K562 (cell line): ENCODE results near the gene MLIP. TPM values are rescaled to one million over a fixed set of nuclear protein-coding genes. Genes with fewer than 3 reads are reported as not detected.

Experiments
- ATAC-seq: fragments of 200-7000 bp; cut with Tn5 transposase; 3 replicates; pipeline ENCODE4 v1.9.1; 2020; ENCODE audit warnings: moderate library complexity
- Bru-seq: library from RNA; stranded (reverse); fragments of 400-500 nt; gene quantifications from one replicate; lab custom pipeline; 2021; lab: Mats Ljungman, UMichigan
- BruChase-seq, 2 experiments: library from RNA; stranded (reverse); fragments of 400-500 nt; gene quantifications; one replicate each; lab custom pipeline; 2021; lab: Mats Ljungman, UMichigan
- BruUV-seq: library from RNA; stranded (reverse); fragments of 400-500 nt; replicated peaks from 2 replicates; lab custom pipeline; 2021; lab: Mats Ljungman, UMichigan
- CTCF ChIA-PET: fragments of 300-600 bp; formaldehyde crosslinking; extraction: SDS; loops from one replicate; lab custom pipeline; 2021; ENCODE audit warnings: low intra/inter-chr PET ratio; lab: Yijun Ruan, JAX
- POLR2A ChIA-PET: fragments of 300-600, 350-650 bp; sonication (Branson Sonifier 250); formaldehyde crosslinking; extraction: SDS; loops from one replicate; lab custom pipeline; 2021; ENCODE audit warnings: antibody characterized with exemption, inconsistent platforms; lab: Yijun Ruan, JAX
- DNase-seq, 4 experiments: peaks; one replicate each; pipeline versions ENCODE4 v3.0.0 to v3.0.0-alpha.2; 2011 to 2018; ENCODE audit warnings: low spot score in 3 of 4, mixed read lengths in 3 of 4; ENCODE audit errors: extremely low read depth in 1 of 4
- FAIRE-seq: peaks from 2 replicates; lab custom pipeline; 2011; peaks lifted over from hg19 to GRCh38; lab: Jason Lieb, UNC
- H2AFZ ChIP-seq: 2 replicates; pipeline ENCODE4 v1.6.0; 2011; ENCODE audit warnings: low read depth, low read length, control low read depth, inconsistent platforms
- H3K27ac ChIP-seq: fragments of 200-600 bp; 3 replicates; pipeline ENCODE4 v1.8.0; 2011; ENCODE audit warnings: low read depth, mild to moderate bottlenecking, control low read depth, inconsistent platforms, low read length, moderate library complexity, mixed read lengths; ENCODE audit errors: extremely low read depth
- H3K27me3 ChIP-seq, 2 experiments: fragments of 300-600 bp in 1 of 2; 2 replicates in 1 of 2; 3 replicates in 1 of 2; pipeline versions ENCODE4 v1.6.0 to v1.8.0; 2011; ENCODE audit warnings: inconsistent platforms in 2 of 2, low read length in 2 of 2, mild to moderate bottlenecking in 1 of 2, mixed read lengths in 1 of 2, moderate library complexity in 1 of 2; ENCODE audit not compliant: control insufficient read depth in 2 of 2, insufficient read depth in 2 of 2
- H3K36me3 ChIP-seq: fragments of 300-600 bp; 3 replicates; pipeline ENCODE4 v1.8.0; 2011; ENCODE audit warnings: mild to moderate bottlenecking, low read length, inconsistent platforms; ENCODE audit not compliant: control insufficient read depth, insufficient read depth
- H3K4me1 ChIP-seq, 2 experiments: fragments of 200-600 bp in 1 of 2; replicated peaks in 1 of 2; 2 replicates in 1 of 2; 3 replicates in 1 of 2; pipeline versions ENCODE4 v1.5.1 to v1.8.0; 2011; ENCODE audit warnings: inconsistent platforms in 2 of 2, low read length in 2 of 2, mild to moderate bottlenecking in 1 of 2, mixed read lengths in 1 of 2, moderate library complexity in 1 of 2; ENCODE audit not compliant: control insufficient read depth in 2 of 2, insufficient read depth in 2 of 2
- H3K4me2 ChIP-seq: 2 replicates; pipeline ENCODE4 v1.6.1; 2011; ENCODE audit warnings: low read length, control low read depth, inconsistent platforms, mixed read lengths; ENCODE audit not compliant: insufficient read depth
- H3K4me3 ChIP-seq: fragments of 200-600 bp; sonication (generic), shearing (Covaris generic); 2 replicates; pipeline ENCODE4 v1.5.1; 2016; ENCODE audit warnings: control low read depth, inconsistent platforms
- H3K79me2 ChIP-seq: fragments of 200-600 bp; 3 replicates; pipeline ENCODE4 v1.8.0; 2011; ENCODE audit warnings: low read length, inconsistent platforms; ENCODE audit not compliant: control insufficient read depth, insufficient read depth
- H3K9ac ChIP-seq, 2 experiments: 2 replicates each; pipeline versions ENCODE4 v1.6.0 to v1.6.1; 2011; ENCODE audit warnings: low read depth in 2 of 2, low read length in 2 of 2, control low read depth in 1 of 2, inconsistent platforms in 1 of 2, mild to moderate bottlenecking in 1 of 2, mixed read lengths in 1 of 2; ENCODE audit not compliant: insufficient read depth in 1 of 2
- H3K9me1 ChIP-seq: one replicate; pipeline ENCODE4 v1.6.0; 2011; ENCODE audit warnings: inconsistent platforms, mild to moderate bottlenecking, low read length, moderate library complexity; ENCODE audit not compliant: control insufficient read depth, insufficient read depth
- H3K9me3 ChIP-seq: replicated peaks from 2 replicates; pipeline ENCODE4 v1.5.1; 2011; ENCODE audit warnings: low read depth, low read length, inconsistent platforms; ENCODE audit not compliant: control insufficient read depth, insufficient read depth
- H4K20me1 ChIP-seq: replicated peaks from 2 replicates; pipeline ENCODE4 v1.6.1; 2011; ENCODE audit warnings: low read length, inconsistent platforms, mixed read lengths; ENCODE audit not compliant: control insufficient read depth, insufficient read depth
- DDX20 ChIP-seq: fragments of 450-650 bp; IDR thresholded peaks from 2 replicates; pipeline ENCODE4 v1.6.1; 2016; ENCODE audit warnings: missing genetic modification characterization, low read depth, mild to moderate bottlenecking, missing compliant biosample characterization, moderate library complexity
- DIDO1 ChIP-seq: fragments of 450-650 bp; IDR thresholded peaks from 2 replicates; pipeline ENCODE4 v1.6.1; 2016; ENCODE audit warnings: low read depth, missing biosample characterization, missing genetic modification characterization
- E2F1 ChIP-seq: sonication (generic); formaldehyde crosslinking; IDR thresholded peaks from 2 replicates; pipeline ENCODE4 v1.8.1; 2023; ENCODE audit warnings: mild to moderate bottlenecking, missing genetic modification reagents, moderate library complexity
- EHMT2 ChIP-seq: fragments of 450-650 bp; IDR thresholded peaks from 2 replicates; pipeline ENCODE4 v1.6.1; 2018; ENCODE audit warnings: antibody characterized with exemption
- GATAD2B ChIP-seq: fragments of 450-650 bp; IDR thresholded peaks from 2 replicates; pipeline ENCODE4 v1.6.1; 2017; ENCODE audit warnings: mild to moderate bottlenecking, borderline replicate concordance
- HDGF ChIP-seq: fragments of 450-650 bp; IDR thresholded peaks from 2 replicates; pipeline ENCODE4 v1.6.1; 2016
- HMGXB4 ChIP-seq: sonication (generic); formaldehyde crosslinking; IDR thresholded peaks from 2 replicates; pipeline ENCODE4 v1.8.1; 2023; ENCODE audit warnings: mild to moderate bottlenecking, missing genetic modification reagents
- HNRNPL ChIP-seq: fragments of 200-400 bp; formaldehyde crosslinking; IDR thresholded peaks from 2 replicates; pipeline ENCODE4 v1.6.1; 2017; ENCODE audit warnings: low read depth, mild to moderate bottlenecking, low read length
- MCM2 ChIP-seq: fragments of 450-650 bp; IDR thresholded peaks from 2 replicates; pipeline ENCODE4 v1.6.1; 2017; ENCODE audit warnings: low read depth, mild to moderate bottlenecking
- MCM7 ChIP-seq, 2 experiments: fragments of 450-650 bp; IDR thresholded peaks; 2 replicates each; pipeline ENCODE4 v1.6.1; 2016 to 2018
- PHB ChIP-seq: fragments of 250-450 bp; sonication (Bioruptor Pico); IDR thresholded peaks from 2 replicates; pipeline ENCODE4 v1.5.0; 2021
- POU5F1 ChIP-seq: fragments of 150-350 bp; IDR thresholded peaks from 2 replicates; pipeline ENCODE4 v1.6.1; 2014; ENCODE audit warnings: borderline replicate concordance, low read length, low read depth, mild to moderate bottlenecking; ENCODE audit not compliant: partially characterized antibody
- SIRT6 ChIP-seq: IDR thresholded peaks from one replicate; pipeline ENCODE4 v1.6.1; 2012; ENCODE audit warnings: low read depth, mild to moderate bottlenecking, control low read depth, inconsistent platforms, low read length, moderate library complexity
- SMC3 ChIP-seq: conservative IDR thresholded peaks from 2 replicates; pipeline ENCODE4 v1.6.1; 2011; ENCODE audit warnings: low read depth, low read length, improper control_type of control experiment; ENCODE audit not compliant: insufficient read depth
- ZNF184 ChIP-seq: sonication (generic); formaldehyde crosslinking; IDR thresholded peaks from 2 replicates; pipeline ENCODE4 v1.5.0; 2020; ENCODE audit warnings: missing genetic modification reagents
- ZNF583 ChIP-seq: fragments of 250-450 bp; sonication (Bioruptor Pico); IDR thresholded peaks from 2 replicates; pipeline ENCODE4 v1.4.0; 2020
- ZNF79 ChIP-seq: fragments of 250-450 bp; sonication (Bioruptor Pico); IDR thresholded peaks from 2 replicates; pipeline ENCODE4 v1.4.0; 2020; ENCODE audit warnings: low read depth, mild to moderate bottlenecking, moderate library complexity
- WGBS: fragments of 100-300 bp; shearing (Covaris generic); methylation state at CpG from one replicate; pipeline ENCODE4 v1.1.6; 2016; ENCODE audit warnings: low coverage, mixed read lengths; ENCODE audit not compliant: insufficient coverage; ENCODE audit errors: missing lambda C conversion rate; 5-methylcytosine and 5-hydroxymethylcytosine counted together
- in situ Hi-C: fragments of 300-500 bp; cut with MboI; formaldehyde crosslinking; loops from 4 replicates; pipeline ENCODE4 v1.15.0; 2018; ENCODE audit warnings: inconsistent platforms, mixed read lengths
- intact Hi-C: fragments of 100-400 bp; cut with micrococcal nuclease; formaldehyde crosslinking; loops from 2 replicates; pipeline ENCODE4 v1.14.2; 2022
- long read RNA-seq, 3 experiments: library from polyadenylated mRNA in 2 of 3; library from RNA in 1 of 3; unstranded in 2 of 3; stranded (forward) in 1 of 3; transcript quantifications; one replicate each; pipeline ENCODE4 v2.0.0, GENCODE V29; 2019 to 2022
- polyA minus RNA-seq, 3 experiments: library from RNA; depleted of rRNA, polyadenylated mRNA; stranded (reverse); fragments of >200 nt; gene quantifications; 2 replicates each; pipeline ENCODE4 v1.2.3, GENCODE V29; 2011
- polyA plus RNA-seq, 8 experiments: library from polyadenylated mRNA; depleted of rRNA in 4 of 8; stranded (reverse) in 5 of 8; unstranded in 3 of 8; fragments of >200 nt; fragmentation: Nextera tagmentation in 2 of 8; fragmentation: Illumina TruSeq in 1 of 8; extraction: Ambion mirVana in 2 of 8; extraction: Trizol in 1 of 8; gene quantifications; 2 replicates each; pipeline versions ENCODE4 v1.2.1 to v1.2.3, GENCODE V29; 2011 to 2014; ENCODE audit warnings: inconsistent platforms in 1 of 8, missing spikeins in 1 of 8
- total RNA-seq, 7 experiments: library from RNA; depleted of rRNA in 6 of 7; stranded (reverse); fragments of >200 nt in 6 of 7; fragmentation: Illumina TruSeq in 2 of 7; extraction: Trizol in 2 of 7; gene quantifications; 2 replicates each; pipeline versions ENCODE4 v1.2.1 to v1.2.3, GENCODE V29; 2011 to 2021; ENCODE audit warnings: low replicate concordance in 1 of 7

The MLIP gene
- not detected in 2 replicates for total RNA-seq (2011; cell fraction: chromatin; rRNA removed; ENCODE audit: low replicate concordance)
- total RNA-seq (2011; cell fraction: nucleolus; rRNA removed): not detected in 2 replicates
- total RNA-seq (2011; cell fraction: nucleoplasm; rRNA removed): not detected in 2 replicates
- total RNA-seq (2014; rRNA removed): not detected in 2 replicates
- total RNA-seq (2014; rRNA removed; fragmentation: Illumina TruSeq; extraction: Trizol): not detected in 2 replicates
- not detected in 2 replicates for total RNA-seq (2015; rRNA removed; fragmentation: Illumina TruSeq; extraction: Trizol)
- total RNA-seq (2021): not detected in 2 replicates
- not detected in 2 replicates for polyA plus RNA-seq (2011; rRNA removed)
- polyA plus RNA-seq (2011; cell fraction: cytosol; rRNA removed): not detected in 2 replicates
- not detected in 2 replicates for polyA plus RNA-seq (2011; cell fraction: nucleus; rRNA removed)
- not detected in 2 replicates for polyA plus RNA-seq (2012)
- not detected in 2 replicates for polyA plus RNA-seq (2014; fragmentation: Illumina TruSeq; extraction: Trizol)
- polyA plus RNA-seq (2014; fragmentation: Nextera tagmentation; extraction: Ambion mirVana): not detected
- not detected in 2 replicates for polyA plus RNA-seq (2014; rRNA removed)
- polyA minus RNA-seq (2011; rRNA and poly(A)+ RNA removed): not detected in 2 replicates
- polyA minus RNA-seq (2011; cell fraction: cytosol; rRNA and poly(A)+ RNA removed): not detected in 2 replicates
- polyA minus RNA-seq (2011; cell fraction: nucleus; rRNA and poly(A)+ RNA removed): not detected in 2 replicates
- not detected for Bru-seq, nascent RNA
- percentile 1 among the genes with signal in this experiment for BruChase-seq, experiment 1, labeled RNA remaining after a 2-hour chase
- BruChase-seq, experiment 2, labeled RNA remaining after a 6-hour chase: percentile 2 among the genes with signal in this experiment
- long read RNA-seq, experiment 1: 0 reads
- long read RNA-seq, experiment 2: 0 reads
- long read RNA-seq, experiment 3: 0 reads

- WGBS: 0% methylated on average over 10 of the region's 10 CpGs
- intact Hi-C loops (no loop called here), in situ Hi-C loops (no loop called here)
- ChIA-PET POLR2A (no interaction called here), CTCF (no interaction called here)
- FAIRE-seq: no peak
- H3K4me3 ChIP-seq: no peak within 1 kb of the TSS
- no peaks in the 10 kb centered on the region for H3K36me3 ChIP-seq
- no peak for DNase-seq
- H3K9me3 ChIP-seq: no peaks in the 10 kb centered on the region
- no peak within 1 kb of the TSS for H3K4me2 ChIP-seq
- no peak for ATAC-seq
- H3K9ac ChIP-seq: no peak within 1 kb of the TSS
- H3K27ac ChIP-seq: no peak within 1 kb of the TSS
- no peaks in the 10 kb centered on the region for H3K4me1 ChIP-seq
- H2AFZ ChIP-seq: no peak within 1 kb of the TSS
- no peaks in the 10 kb centered on the region for H3K79me2 ChIP-seq
- TF ChIP-seq ZNF184 (CRISPR knock-in tag) (no peak), GATAD2B (no peak), HNRNPL (no peak), HMGXB4 (no peak), SIRT6 (no peak), ZNF79 (CRISPR knock-in tag) (no peak), E2F1 (CRISPR knock-in tag) (no peak), HDGF (no peak), POU5F1 (no peak), MCM2 (no peak), PHB (CRISPR knock-in tag) (no peak), ZNF583 (no peak), DIDO1 (tag) (no peak), MCM7 (IDR thresholded peaks at IDR 0.05) (no peak), EHMT2 (no peak), SMC3 (no peak), DDX20 (no peak)
- no peaks in the 10 kb centered on the region for H3K9me1 ChIP-seq
- no peaks in the 10 kb centered on the region for H3K27me3 ChIP-seq
- H4K20me1 ChIP-seq: no peaks in the 10 kb centered on the region
- BruUV-seq: no TSS peak
Observed at GRCh38 chr6:54111341-54112045, at the start of gene MLIP. TSS of gene MLIP (plus strand) at chr6:54111443. CDS start at chr6:54111480, 37 bp downstream.
